SHP77 treated with DMSO at 0.1 percent for 48 hours (cell line): ENCODE data around the gene XCL2.
"Not testable (repeated sequence)": the region's sequence is repeated elsewhere in the genome, so short reads cannot be mapped to it uniquely, and the experiment has no call there.

Source experiments
- DNase-seq: peaks from one replicate; lab custom pipeline; 2025; lab: John Stamatoyannopoulos, UW

XCL2 gene, protein sequence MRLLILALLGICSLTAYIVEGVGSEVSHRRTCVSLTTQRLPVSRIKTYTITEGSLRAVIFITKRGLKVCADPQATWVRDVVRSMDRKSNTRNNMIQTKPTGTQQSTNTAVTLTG

DNA sequence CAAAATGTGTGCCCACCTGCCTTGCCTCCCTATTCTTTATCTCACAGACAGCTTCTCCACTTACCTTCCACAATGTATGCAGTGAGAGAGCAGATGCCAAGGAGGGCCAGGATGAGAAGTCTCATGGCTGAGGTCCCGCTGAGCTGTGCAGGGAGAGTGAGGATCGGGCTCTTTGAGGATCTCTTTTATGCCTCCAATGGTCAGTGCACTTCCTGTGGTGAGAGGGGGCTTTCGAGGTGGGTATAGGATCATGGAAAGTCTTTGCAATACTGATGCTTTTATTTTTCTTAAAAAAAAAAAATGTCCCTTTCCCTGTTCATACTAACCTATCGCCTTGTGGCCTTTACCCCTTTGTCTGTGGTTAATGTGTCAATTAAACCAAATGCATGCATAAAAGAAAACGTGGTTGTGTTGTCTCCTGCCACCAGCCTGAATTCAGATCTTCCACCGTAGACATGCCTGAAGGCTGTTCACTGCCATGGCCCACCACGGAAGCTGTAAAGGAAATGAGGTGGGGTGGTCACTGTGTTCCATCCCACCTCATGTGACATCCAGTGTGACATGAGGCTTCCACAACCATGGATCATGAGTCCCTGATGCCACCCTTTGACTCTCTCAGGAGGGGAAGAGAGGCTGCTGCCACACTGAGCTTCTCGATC is at the start of gene XCL2:
Gene XCL2, minus strand, starts transcription at position 158 of the 659 bp plus-strand sequence. Its CDS starts 33 bp downstream, at position 125.
- DNase-seq, result not testable (repeated sequence)

DNA sequence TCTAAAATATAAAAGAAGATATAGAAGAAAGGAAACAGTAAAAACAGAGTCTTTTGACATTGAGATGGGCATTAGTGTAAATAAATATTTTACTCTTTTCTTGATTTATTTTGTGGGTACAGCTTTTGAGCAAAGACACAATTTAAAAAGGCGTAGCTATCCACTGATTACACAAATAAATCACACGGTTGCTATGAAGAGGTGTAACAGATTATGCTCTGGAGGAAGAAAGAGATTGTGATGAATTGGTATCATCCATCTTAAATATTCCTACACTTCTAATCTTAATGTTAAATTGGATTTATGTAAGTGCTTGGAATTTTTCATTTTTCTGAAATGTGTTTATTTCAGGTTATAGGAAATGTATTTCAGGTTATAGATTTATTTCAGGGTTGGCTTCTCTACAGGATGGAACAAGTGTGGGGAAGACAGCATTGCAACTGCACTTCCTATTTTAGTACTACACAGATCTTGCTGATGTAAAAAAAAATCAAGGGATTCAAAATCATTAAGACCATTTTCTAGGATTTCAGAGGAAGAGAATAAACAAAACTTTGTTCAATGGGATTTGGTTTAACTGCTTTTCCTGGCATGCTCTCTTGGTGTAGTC is 47.9 kb upstream of the XCL2 start:
- no peak for DNase-seq

DNA sequence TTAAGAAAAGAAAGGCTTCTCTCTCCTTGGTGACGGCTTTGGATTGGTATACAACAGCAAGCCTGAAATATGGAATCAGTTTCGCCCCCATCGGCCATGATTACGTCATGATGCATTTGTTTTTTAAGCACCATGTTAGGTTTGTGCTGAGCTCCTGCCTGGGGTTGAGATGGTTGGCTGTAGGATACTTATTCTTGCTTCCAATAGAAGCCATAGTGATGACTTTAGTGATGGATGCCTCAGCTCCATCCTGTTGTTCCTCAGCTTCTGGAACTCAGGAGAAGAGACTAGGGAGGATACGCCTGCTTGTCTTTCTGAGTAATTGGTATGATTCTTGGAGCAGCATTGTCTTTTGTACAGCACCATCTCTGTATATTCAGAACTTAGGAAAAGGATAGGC is 47.3 kb upstream of the XCL2 start:
- no peak for DNase-seq

DNA sequence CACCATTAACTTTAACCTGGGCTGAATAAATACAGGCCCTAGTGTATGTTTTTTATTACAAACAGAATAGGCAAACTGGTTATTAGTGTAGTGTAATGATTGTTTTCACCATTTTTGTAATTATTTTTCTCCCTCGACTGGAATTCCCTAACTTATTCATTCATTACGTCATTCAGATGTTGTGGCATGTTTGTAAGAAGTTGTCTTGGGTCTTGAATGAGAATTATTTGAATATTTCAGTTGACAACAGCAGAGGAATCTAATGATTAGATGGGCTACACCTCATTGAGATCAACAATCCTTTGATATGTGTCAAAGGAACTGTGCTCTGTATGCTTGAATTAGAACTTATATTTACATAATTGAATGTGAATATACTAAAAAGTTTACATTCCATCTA is 45.4 kb upstream of the XCL2 start:
- no peak for DNase-seq

DNA sequence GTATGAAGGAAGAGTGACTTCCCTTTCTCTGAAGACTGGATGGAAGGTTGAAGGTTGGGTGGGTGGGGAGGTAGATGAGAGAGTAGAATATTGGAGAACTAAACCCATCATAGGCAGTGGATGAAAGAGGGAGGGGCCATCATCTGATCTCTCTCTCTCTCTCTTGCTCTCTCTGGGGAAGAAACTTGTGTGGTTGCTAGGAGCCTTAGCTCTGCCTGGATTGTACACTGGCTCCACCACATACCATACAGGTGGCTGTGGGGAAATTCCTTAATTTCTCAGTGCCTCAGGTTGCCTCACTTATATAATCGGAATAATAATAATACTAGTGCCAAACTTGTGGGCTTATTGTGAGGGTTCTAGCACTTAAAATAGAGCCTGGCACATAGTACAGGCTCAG is 42.1 kb upstream of the XCL2 start:
- DNase-seq, result no peak

DNA sequence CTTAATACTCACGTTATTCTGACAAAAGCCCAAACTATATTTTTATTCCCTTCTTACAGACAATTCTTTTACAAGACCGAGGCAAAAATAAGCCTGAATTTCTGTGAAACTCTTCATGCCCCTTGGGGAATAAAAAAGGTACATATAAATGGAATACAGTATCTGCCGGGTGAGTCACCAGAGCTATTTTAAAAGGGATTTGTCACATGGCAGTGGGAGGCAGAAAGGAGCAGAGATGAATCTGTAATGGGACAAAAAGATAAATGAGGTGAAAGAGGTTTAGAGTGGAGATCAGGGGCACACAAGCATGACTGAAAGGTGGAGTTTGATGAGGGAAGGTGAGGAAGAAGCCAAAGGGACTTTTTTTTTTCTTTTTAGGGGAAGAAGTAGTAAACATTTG is 41.4 kb upstream of the XCL2 start:
- DNase-seq, result no peak

DNA sequence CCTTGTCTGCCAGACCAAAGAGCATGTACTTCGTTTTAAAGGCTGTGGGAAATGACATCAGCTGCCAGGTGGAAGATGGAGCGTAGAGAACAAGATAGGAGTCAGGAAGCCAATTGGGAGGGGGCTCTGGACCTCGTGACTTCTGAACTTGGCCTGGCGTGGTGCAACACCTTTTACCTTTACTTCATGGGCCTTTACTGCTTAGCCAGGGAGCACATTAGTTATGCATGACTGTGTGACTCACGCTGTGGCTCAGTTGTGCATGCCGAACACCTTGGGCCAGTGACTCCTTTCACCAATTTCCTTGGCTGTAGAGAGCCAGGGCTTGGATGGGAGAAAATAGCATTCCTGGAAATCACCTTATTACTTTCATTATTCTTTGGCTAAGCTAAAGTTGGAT is 39.8 kb upstream of the XCL2 start:
- DNase-seq, result no peak

DNA sequence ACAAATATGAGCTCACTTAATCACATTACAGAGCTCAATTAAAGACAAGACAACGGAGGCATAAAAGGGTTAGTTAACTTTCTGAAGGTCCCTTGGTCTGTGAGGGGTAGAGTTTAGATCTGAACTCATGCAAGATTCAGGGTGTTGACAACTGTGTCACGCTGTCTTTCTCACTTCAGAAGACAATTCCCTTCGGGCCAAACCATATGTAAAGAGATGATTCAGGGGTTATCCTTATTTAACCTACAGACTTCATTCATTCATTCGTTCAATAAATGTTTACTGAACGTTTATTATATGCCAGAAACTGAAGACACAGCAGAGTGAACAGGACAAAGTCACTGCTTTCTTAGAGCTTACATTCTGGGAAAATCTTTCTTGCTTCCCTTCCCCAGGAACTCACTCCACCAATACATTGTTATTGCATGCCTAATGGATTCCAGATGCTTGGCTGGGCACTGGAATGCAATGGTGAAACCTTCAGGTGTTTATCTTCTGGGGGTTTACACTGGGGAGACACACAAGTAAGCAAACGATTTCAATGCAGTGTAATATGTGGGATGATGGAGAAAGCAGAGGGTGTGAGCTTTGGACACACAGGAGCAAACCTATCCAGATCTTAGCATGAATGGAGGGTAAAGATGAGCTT is 39.0 kb upstream of the XCL2 start:
- no peak for DNase-seq

DNA sequence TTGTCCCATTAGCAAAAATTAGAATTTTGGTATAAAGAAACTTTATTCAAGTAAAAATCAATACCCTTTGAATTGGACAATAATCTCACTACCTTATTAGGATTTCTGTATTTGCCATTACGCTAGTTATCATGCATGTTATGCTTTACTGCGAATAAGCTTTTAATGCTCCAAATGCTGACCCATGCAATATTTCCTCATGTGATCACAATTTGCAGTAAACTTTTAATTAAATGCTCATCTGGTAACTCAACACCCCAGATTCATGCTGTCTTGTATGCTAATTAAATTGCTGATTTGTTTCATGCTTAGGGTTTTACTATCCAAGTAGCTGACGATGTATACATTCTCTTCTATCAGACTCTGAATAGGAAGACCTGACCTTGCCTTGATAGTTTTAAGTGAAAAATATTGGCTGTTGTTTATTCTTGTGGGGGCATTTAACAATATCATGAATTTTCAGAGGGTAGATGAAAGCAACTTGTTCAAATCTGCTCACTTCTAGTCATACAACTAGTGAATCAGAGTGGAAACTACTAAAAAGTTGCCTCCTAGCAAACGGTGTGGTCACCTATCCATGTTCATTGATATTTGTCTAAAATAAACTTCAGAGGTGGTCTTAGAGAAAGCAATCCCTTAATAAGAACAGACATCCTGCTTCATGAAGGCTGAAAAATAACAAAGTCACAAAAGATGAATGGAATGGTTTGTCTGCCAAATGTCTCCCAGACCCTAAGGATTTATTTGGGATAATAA is 38.2 kb upstream of the XCL2 start:
- DNase-seq, result no peak

DNA sequence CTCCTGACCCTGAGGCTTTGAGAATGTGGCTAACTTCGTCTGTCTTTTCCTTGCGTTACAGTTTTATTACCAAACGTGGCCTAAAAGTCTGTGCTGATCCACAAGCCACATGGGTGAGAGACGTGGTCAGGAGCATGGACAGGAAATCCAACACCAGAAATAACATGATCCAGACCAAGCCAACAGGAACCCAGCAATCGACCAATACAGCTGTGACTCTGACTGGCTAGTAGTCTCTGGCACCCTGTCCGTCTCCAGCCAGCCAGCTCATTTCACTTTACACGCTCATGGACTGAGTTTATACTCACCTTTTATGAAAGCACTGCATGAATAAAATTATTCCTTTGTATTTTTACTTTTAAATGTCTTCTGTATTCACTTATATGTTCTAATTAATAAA is 37.2 kb upstream of the XCL2 start:
- not testable (repeated sequence) for DNase-seq

DNA sequence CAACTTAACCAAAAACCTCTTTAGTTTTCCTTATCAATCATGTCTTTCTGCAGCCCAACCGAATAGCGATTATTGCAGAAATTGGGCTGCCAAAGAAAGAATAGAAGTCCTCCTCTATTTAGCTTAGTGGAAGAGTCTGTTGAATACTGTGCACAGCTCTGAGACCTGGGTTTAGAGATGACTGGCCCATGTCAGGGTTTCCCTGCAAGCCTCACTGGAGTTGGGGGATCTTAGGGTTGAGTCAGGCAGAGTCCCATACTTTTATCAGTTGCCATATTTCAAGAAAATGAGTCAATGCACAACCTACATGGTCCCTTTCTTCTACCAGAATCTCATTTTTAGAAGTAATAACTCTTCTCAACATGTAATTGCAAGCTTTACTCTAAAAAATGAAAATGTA is 36.5 kb upstream of the XCL2 start:
- not testable (repeated sequence) for DNase-seq

DNA sequence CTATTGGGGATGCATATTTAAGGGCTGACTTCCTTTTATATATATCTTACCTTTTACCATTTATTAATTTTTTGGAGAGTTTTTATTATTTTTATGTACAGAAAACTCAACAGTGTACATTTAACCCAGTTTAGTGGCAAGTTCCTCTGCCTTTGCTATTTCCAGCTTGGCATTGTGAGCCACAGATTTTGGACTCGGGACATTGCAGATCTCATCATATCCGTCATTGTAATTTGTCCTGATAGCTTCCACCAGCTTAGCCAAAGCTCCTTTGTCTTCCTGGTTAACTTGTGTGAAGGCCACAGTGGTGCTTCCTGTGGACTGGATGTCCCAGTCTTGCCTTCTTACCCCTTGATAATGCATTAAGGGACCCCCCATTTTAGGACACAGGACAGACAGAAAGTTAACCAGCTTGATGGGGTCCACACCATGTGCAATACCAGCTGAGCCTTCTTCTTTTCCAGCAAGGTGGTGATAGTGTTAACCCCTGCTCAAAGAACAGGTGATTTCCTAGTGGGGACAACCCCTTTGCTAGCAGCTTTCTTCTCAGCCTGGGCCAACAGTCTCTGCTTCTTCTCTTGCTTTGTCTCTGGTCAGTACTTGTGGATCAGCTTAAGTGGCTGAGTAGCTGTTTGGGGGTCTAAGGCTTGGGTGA is 34.9 kb upstream of the XCL2 start:
- not testable (repeated sequence) for DNase-seq

DNA sequence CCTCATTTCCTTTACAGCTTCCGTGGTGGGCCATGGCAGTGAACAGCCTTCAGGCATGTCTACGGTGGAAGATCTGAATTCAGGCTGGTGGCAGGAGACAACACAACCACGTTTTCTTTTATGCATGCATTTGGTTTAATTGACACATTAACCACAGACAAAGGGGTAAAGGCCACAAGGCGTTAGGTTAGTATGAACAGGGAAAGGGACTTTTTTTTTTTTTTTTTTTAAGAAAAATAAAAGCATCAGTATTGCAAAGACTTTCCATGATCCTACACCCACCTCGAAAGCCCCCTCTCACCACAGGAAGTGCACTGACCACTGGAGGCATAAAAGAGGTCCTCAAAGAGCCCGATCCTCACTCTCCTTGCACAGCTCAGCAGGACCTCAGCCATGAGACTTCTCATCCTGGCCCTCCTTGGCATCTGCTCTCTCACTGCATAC is 32.5 kb upstream of the XCL2 start, which contains the start of gene XCL1:
Gene XCL1, plus strand, starts transcription at position 361 of the 444 bp plus-strand sequence. Its CDS starts 33 bp downstream, at position 394.
- not testable (repeated sequence) for DNase-seq

DNA sequence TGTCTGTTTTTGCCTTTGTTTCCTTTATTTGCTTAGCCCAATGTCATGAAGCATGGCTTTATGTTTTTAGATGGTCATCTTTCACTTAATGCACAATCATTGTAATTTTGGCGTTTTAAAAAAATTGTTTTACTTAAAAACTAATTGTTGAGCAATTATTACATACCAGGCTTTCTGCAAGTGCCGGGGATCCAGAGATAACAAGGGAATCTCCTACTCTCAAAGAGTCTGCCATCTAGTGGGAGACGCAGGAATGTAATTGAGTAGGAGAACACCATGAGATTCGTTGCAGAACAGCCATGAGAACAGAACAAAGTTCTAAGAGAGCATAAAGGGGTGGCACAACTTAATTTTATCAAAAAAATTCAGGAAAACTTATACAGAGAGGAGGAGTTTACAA is 30.4 kb upstream of the XCL2 start:
- DNase-seq, result not testable (repeated sequence)

DNA sequence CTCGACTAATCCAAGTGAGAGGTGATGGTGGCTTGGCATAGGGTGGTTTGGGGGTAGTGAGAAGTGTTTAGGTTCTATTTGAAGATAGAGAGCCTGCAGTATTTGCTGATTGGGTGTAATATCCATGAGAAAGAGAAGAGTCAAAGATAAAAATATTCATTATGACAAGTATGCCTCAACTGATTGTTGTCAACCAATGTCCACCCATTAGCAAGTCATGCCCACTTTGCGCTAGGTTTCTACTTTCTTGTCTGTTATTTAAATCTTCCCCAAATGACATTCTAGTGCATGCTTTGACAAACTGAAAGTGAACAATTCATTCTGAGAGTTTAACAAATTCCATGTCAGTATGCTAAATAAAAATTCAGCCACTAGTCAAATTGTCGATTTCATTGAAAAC is 28.8 kb upstream of the XCL2 start:
- no peak for DNase-seq

DNA sequence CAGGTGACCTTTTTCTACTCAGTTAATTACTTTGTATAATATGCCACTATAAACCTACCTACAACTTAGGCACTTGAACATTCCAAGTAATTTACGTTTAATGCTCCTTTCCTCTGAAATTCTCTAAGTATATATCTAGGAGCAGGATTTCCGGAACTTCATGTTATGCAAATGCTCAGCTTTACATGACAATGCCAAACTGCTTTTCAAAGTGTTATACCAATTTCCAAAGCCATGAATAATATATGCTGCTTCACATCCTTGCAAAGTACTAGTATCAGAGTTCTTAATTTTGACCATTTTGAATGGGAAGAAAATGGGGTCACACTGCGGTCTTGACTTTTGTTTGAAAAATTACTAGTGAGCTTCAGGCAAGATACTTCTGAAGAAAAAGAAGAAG is 26.9 kb upstream of the XCL2 start:
- no peak for DNase-seq

DNA sequence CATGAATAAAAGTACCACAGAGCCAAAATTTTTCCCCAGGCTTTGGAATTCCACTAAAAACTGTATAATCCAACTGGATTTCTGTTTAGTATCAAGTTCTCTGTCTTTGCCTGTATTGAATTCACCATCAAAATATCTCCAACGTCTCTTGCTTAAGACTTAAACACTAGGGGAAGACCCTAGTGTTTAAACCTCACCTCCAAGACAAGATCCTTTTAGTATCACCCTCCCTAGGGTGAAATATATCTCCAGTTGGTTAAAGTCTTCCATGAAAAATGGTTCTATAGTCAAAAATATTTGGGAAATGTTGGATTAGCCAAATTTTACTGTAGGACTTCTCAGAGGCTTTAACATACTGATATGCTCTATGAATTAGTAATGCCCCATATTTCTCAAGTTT is 24.5 kb upstream of the XCL2 start:
- no peak for DNase-seq

DNA sequence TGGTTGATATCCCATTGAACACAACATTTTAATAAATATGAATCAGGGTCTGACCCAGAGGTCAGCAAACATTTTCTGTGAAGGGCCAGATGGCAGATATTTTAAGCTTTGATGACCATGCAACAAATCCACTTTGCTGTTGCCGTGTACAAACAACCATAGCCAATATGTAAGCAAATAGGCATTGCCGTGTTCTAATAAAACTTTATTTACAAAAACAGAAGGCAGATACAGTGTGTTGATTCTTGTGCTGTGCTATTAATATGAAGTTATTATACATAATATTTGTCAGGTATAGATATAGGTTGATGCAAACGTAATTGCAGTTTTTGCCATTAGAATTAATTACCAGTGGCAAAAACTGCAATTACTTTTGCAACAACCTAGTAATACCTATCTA is 23.8 kb upstream of the XCL2 start:
- no peak for DNase-seq

DNA sequence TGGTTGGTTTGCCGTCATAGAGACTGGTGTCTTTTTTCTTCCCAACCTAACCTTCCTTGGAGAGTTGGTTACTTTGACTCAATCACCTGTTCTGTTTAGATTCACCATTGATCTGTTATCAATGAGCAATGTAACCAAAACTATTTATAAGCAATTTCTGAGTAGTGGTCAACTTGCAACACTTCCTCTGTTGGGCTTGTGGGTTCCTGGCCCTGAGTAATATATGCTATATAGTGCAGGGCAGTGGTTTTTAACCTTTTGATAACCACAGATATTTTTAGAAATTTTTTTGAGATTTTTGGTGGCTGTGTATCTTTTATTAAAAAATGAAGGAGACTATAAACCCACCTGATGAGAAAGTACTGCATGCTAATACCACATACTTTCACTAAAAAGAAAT is 23.2 kb upstream of the XCL2 start:
- DNase-seq, result no peak

DNA sequence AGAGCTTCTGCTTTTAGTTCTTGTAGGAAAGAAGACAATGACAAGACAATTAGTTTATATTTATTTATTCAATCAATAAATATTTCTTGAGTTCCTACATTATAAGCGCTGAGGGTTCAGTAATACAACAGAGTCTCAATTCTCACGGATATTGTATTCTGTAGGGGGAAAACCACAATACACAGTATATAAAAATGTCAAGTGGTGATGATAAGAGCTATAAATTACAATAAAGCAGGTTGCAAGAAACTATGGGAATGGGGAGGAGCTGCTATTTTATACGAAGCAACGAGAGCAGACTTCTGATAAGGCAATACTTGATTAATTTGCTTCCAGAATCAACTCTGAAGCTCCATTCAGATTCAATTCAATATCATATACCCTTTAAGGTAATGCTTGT is 22.0 kb upstream of the XCL2 start:
- DNase-seq, result no peak

DNA sequence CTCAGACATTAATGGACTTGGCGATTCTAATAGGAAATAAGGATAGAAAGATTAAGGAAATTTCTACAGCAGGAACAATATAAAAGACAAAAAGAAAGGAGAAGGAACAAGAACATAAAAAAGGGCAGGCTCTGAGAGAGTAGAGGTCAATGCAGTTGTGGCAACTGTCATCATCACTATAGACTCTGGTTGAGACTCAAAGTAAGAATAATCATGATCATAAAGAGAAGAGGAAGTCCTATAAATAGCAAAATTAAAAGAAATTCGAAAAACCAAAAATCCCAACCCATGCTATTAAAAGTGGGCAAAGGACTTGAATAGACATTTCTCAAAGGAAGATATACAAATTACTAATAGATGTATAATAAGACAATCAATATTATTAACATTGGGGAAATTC is 18.2 kb upstream of the XCL2 start:
- no peak for DNase-seq

DNA sequence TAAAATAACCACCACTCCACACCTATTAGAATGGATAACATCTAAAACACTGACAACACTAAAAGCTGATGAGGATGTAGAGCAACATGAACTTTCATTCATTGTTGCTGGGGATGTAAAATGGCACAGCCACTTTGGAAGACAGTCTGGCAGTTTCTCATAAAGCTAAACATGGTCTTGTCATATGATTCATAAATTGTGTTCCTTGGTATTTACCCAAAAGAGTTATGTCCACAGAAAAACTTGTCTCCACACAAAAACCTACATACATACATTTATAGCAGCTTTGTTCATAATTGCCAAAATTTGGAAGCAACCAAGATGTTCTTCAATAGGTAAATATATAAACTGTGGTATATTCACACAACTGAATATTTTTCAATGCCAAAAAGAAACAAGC is 16.6 kb upstream of the XCL2 start:
- DNase-seq, result no peak
